NCI-H1417 treated with DMSO at 0.1 percent for 48 hours (cell line): ENCODE results near the gene CT47B1.
"Not testable (repeated sequence)": the region's sequence is repeated elsewhere in the genome, so short reads cannot be mapped to it uniquely, and the experiment has no call there.

Experiments used
- DNase-seq: peaks from one replicate; lab custom pipeline; 2025; lab: John Stamatoyannopoulos, UW

Gene CT47B1

GRCh38 chrX:120875766-120876165 lies at the start of gene CT47B1:
TSS of gene CT47B1 (minus strand) at chrX:120875866. CDS start at chrX:120875670, 196 bp downstream.
- not testable (repeated sequence) for DNase-seq

- DNase-seq = no peak
Observed at GRCh38 chrX:120874678-120875557, 748 bp downstream of the CT47B1 start.

- DNase-seq = no peak
Observed at GRCh38 chrX:120857240-120857639, 18.4 kb downstream of the CT47B1 start.

- no peak for DNase-seq
Observed at GRCh38 chrX:120840827-120841226, 34.8 kb downstream of the CT47B1 start.

- DNase-seq = no peak
Observed at GRCh38 chrX:120839491-120839890, 36.2 kb downstream of the CT47B1 start.

- not testable (repeated sequence) for DNase-seq
Observed at GRCh38 chrX:120827213-120827612, 48.5 kb downstream of the CT47B1 start.

- no peak for DNase-seq
Observed at GRCh38 chrX:120825146-120825545, 50.5 kb downstream of the CT47B1 start.

GRCh38 chrX:120824021-120824420 lies 51.6 kb downstream of the CT47B1 start:
- DNase-seq = no peak

- DNase-seq = peak; percentile 8
Observed at GRCh38 chrX:120823556-120823955, 52.1 kb downstream of the CT47B1 start.
